HG03520 (cell line): ENCODE data around the gene OFD1.

Experiments
- ATAC-seq: cut with Tn5 transposase; IDR thresholded peaks from one replicate; pipeline ENCODE4 v1.9.1; 2021; ENCODE audit warnings: mild to moderate bottlenecking, moderate library complexity; ENCODE audit not compliant: unreplicated experiment

The OFD1 gene

DNA sequence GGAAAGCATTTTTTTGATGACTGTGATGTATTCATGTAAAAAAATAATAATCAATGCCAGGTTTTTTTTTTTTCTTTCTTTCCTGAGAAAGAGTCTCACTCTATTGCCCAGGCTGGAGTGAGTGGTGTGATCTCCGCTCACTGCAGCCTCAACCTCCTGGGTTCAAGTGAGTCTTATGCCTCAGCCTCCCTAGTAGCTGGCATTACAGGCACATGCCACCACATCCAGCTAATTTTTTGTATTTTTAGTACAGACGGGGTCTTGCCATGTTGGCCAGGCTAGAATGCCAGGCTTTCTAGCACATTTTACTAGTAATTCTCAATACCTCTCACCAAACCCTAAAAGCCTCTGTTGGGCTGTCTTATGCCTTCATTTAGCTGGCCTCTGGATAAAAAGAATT lies 56.6 kb downstream of the OFD1 start:
- no peak for ATAC-seq

DNA sequence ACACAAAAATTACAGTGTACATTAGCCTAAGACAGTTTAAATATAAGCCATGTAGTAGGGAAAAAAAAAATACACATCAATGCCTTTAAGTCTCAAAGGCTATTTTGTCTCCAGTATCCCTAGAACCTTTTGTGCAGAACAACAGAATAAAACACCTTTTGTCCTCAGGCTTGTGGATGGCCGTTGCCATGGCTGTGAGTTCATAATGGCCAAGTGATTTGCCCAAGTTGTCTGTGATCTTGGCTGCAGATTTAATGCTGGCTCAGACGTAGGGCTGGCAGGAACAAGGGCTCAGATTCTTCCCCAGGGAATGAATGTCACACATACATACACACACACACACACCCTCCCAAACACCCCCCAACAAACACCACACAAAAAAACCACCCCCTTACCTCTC lies 57.0 kb downstream of the OFD1 start:
- ATAC-seq, result no peak

DNA sequence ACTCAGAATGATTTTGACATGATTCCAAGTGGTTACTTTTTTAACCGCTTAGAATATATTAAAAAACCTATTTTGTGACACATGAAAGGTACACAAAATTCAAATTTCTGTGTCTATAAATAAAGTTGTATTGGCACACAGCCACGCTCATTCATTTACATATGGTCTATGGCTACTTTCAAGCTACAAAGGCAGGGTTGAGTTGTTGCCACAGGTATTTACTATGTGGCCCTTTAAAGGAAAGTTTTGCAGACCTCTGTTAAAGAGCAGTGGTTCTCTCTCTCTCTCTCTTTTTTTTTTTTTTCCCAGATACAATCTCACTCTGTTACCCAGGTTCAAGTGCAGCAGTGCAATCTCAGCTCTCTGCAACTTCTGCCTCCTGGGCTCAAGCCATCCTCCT lies 59.3 kb downstream of the OFD1 start:
- ATAC-seq, result no peak

DNA sequence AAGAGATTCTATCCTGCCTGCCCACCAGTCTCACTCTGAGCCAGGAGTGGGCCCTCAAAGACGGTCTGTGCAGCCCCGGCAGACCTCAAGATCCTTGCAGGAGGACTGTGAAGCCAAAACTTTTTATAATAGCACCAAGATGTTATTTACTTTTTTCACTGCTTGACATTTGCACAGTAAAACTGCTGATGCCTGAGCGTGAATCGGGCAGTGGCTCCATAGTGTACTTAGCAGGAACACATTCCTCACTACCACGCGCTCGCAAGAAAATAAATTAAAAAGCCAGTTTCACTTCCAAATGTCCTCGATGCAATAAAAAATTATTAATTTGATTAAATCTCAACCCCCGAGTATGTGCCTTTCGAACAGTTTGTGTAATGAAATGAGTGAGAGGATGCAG lies 59.9 kb downstream of the OFD1 start:
- no peak for ATAC-seq

DNA sequence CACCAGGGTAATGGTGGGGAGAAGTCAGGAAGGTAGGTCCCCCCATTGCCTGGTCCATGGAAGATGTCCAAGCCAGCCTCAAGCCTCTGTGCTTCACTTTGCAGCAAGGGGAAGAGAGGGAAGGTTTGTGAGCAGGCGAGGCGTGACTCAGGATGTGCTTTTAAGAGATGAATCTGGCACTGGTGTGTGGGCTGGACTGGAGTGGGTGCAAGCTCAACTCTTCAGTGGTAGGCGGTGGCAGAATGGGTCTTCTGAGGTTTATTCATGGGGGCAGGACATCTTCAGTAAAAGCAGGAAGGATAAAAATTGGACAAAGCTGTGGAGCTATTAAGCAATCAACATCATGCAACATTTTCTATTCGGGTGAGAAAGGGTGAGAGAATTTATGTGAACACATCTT lies 63.0 kb downstream of the OFD1 start:
- no peak for ATAC-seq

GRCh38 chrX:13798184-13798583 lies 63.6 kb downstream of the OFD1 start:
- ATAC-seq, result no peak

- ATAC-seq, result no peak
These were observed 68.6 kb downstream of the OFD1 start for GRCh38 chrX:13803116-13803515.

- no peak for ATAC-seq
These were observed 70.7 kb downstream of the OFD1 start for GRCh38 chrX:13805241-13805640.

- ATAC-seq, result no peak
These were observed 73.7 kb downstream of the OFD1 start for GRCh38 chrX:13808293-13808692.

DNA sequence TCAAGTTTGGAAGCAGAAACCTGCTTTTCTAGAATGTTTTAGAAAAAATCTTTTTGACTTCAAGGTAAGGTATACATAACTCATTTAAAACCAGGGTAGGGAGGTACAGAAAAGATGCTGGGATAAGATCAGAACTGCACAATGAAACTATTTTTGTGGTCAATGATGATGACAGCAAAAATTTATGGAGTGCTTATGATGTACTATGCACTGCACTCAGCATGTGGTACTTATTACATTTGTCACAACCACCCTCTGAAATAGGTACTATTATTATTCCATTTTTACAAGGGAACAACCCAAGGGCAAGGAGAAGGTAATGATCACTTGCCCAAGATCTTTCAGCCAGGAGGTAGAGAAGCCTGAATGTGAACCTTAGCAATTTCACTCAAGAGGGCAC lies 74.3 kb downstream of the OFD1 start:
- no peak for ATAC-seq

DNA sequence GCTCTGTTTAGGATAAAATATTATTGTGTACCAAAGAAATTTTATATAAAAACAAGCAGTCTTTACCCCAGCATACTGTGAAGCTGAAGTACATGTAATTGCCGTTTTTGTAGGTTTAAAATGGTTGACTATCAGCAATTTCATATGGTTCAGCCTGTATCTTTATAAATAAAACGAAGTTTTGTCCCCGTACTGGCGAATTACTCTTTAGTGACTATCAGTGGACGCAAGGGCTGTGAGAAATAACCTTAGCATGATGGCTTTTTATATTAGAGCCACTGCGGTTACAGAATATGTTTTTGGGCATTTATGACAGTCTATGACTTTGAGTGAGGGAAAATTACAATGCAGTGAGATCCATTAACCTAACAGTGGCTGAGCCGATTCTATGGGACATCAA lies 81.1 kb downstream of the OFD1 start:
- ATAC-seq, result no peak

DNA sequence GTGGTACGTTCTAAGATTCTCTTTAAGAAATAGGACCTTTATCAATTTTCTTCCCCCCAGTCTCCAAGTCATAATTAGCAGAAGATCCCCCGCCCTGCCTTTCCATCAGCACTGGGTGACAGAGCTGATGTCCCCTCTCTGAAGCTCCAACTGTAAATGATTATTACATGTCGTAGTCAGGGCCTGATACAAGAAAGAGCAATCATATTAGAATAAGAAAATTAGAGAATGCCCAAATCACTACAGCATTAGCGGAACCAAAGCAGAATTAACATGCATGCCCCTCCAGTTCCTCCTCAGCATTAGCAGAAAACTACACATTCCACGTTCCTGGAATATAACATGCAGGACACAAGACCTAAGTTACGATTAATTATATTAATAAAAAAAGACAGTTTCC lies 81.6 kb downstream of the OFD1 start:
- ATAC-seq, result no peak

DNA sequence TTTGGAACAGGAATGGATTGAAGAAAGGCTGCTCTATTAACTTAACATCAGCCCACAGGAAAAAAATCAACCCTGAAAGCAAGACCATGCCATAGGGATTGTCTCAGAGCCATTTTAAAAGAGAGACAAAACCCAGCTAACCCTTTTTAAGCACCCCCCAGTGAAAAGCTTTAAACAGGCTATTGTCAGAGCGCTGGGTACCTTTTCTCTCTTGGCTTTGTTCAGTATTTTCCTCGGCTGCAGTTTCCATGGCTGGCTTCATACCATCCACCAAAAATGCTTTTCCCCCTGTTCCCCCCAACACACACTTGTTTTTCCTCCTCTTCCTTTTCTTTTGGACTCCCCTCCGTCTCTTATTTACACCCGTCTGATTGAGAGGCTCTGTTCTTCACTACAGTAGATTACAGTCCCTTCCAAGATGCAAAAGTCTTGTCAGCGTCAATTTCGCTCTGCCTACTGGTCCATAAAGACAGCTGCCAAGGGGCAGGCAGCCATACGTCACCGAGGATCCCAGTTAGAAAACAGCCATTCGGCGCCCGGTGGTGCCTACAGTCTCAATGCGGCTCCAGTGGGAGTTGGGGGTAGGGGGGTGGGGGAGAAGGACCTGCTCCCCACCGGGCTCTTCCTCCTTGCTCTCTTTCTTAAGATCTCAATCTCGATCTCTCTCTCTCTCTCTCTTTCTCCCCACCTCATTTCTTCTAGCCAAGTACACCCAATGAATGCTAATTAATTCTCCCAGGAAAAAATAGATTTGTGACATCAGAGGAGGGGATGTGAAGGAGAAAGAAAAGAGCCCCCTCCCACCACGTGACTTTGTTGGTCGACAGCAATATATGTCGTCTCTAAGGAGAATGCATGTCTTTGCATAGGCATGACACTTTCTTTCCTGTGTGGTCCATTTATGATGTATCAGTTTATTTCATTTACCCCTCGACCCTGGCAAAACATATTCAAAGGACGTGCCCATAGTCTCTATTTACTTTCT lies 82.4 kb downstream of the OFD1 start, which contains the start of gene GPM6B:
TSS of gene GPM6B (minus strand) at position 451 of the 985 bp plus-strand sequence. CDS start at position 262, 189 bp downstream.
- ATAC-seq, result no peak
